Right lobe of liver (tissue), 4 donors: ENCODE results near the gene NIT2.
"Not testable (repeated sequence)": the region's sequence is repeated elsewhere in the genome, so short reads cannot be mapped to it uniquely, and the experiment has no call there.

Source experiments
- POLR2A ChIP-seq: fragments of 450-650 bp; IDR thresholded peaks from one replicate; pipeline ENCODE4 v1.6.1; 2017; ENCODE audit warnings: antibody characterized with exemption, mild to moderate bottlenecking
- TF ChIP-seq, protein P1 (sequence below), 4 donors: fragments of 200-600 bp in 3 of 4; fragments of 450-650 bp in 1 of 4; IDR thresholded peaks; one replicate each; pipeline versions ENCODE4 v1.5.1 to v1.8.0; 2016 to 2022; ENCODE audit warnings: antibody characterized with exemption in 4 of 4, mild to moderate bottlenecking in 2 of 4
- donor health status: DM: no; HTN: no; CAD: no.
- donor health status: DM: no; HTN: no; CAD: no.
- donor health status: DM: no; HTN: yes; CAD: no.

- TF ChIP-seq, protein P1, sequence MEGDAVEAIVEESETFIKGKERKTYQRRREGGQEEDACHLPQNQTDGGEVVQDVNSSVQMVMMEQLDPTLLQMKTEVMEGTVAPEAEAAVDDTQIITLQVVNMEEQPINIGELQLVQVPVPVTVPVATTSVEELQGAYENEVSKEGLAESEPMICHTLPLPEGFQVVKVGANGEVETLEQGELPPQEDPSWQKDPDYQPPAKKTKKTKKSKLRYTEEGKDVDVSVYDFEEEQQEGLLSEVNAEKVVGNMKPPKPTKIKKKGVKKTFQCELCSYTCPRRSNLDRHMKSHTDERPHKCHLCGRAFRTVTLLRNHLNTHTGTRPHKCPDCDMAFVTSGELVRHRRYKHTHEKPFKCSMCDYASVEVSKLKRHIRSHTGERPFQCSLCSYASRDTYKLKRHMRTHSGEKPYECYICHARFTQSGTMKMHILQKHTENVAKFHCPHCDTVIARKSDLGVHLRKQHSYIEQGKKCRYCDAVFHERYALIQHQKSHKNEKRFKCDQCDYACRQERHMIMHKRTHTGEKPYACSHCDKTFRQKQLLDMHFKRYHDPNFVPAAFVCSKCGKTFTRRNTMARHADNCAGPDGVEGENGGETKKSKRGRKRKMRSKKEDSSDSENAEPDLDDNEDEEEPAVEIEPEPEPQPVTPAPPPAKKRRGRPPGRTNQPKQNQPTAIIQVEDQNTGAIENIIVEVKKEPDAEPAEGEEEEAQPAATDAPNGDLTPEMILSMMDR (IDR thresholded peaks at IDR 0.05) = not testable (repeated sequence)
- not testable (repeated sequence) for TF ChIP-seq POLR2A
Observed at GRCh38 chr3:100327377-100327776, 7.2 kb upstream of the NIT2 start.
